HG03103 (cell line): ENCODE measurements around the gene TEX12.
"Not testable (repeated sequence)": the region's sequence is repeated elsewhere in the genome, so short reads cannot be mapped to it uniquely, and the experiment has no call there.

Source experiments
- ATAC-seq: cut with Tn5 transposase; IDR thresholded peaks from one replicate; pipeline ENCODE4 v1.9.1; 2021; ENCODE audit warnings: low read depth; ENCODE audit not compliant: unreplicated experiment

The TEX12 gene

GRCh38 chr11:112163875-112164685, 3.1 kb upstream of the TEX12 start, which contains the start of gene IL18:
Gene IL18 (minus strand): TSS chr11:112164094. CDS start chr11:112155053, 9,041 bp downstream.
- no peak for ATAC-seq

GRCh38 chr11:112165049-112165448, 2.1 kb upstream of the TEX12 start:
- no peak for ATAC-seq

- ATAC-seq = no peak
Measured at GRCh38 chr11:112166562-112166961, 610 bp upstream of the TEX12 start.

- no peak for ATAC-seq
Measured at GRCh38 chr11:112172362-112172994, 5.3 kb downstream of the TEX12 start.

- no peak for ATAC-seq
Measured at GRCh38 chr11:112173152-112173551, 6.0 kb downstream of the TEX12 start.

GRCh38 chr11:112174789-112175598, 7.8 kb downstream of the TEX12 start, which contains the start of gene BCO2:
Gene BCO2 (plus strand): TSS chr11:112175512. CDS start chr11:112175602, 90 bp downstream.
- no peak for ATAC-seq

- no peak for ATAC-seq
Measured at GRCh38 chr11:112175599-112175952, 8.4 kb downstream of the TEX12 start.

GRCh38 chr11:112176077-112176476, 8.9 kb downstream of the TEX12 start:
- no peak for ATAC-seq

GRCh38 chr11:112177589-112177988, 10.4 kb downstream of the TEX12 start:
- no peak for ATAC-seq

- no peak for ATAC-seq
Measured at GRCh38 chr11:112178428-112178827, 11.3 kb downstream of the TEX12 start.

- no peak for ATAC-seq
Measured at GRCh38 chr11:112178936-112179335, 11.8 kb downstream of the TEX12 start.

GRCh38 chr11:112179601-112180000, 12.4 kb downstream of the TEX12 start:
- ATAC-seq = no peak

- no peak for ATAC-seq
Measured at GRCh38 chr11:112182867-112183266, 15.7 kb downstream of the TEX12 start.

GRCh38 chr11:112185883-112186282, 18.7 kb downstream of the TEX12 start:
- ATAC-seq = no peak

GRCh38 chr11:112186304-112186703, 19.1 kb downstream of the TEX12 start:
- ATAC-seq = no peak

- ATAC-seq = not testable (repeated sequence)
Measured at GRCh38 chr11:112195113-112195512, 27.9 kb downstream of the TEX12 start.

GRCh38 chr11:112195951-112196351, 28.8 kb downstream of the TEX12 start:
- ATAC-seq = no peak

GRCh38 chr11:112196519-112197087, 29.4 kb downstream of the TEX12 start:
- ATAC-seq = no peak

- not testable (repeated sequence) for ATAC-seq
Measured at GRCh38 chr11:112199101-112199500, 31.9 kb downstream of the TEX12 start.

GRCh38 chr11:112200252-112200651, 33.1 kb downstream of the TEX12 start:
- ATAC-seq = no peak

GRCh38 chr11:112206071-112206470, 38.9 kb downstream of the TEX12 start:
- no peak for ATAC-seq
